GM21423 (cell line): ENCODE data around the gene ARL11.
A peak's percentile ranks its signal among the peaks of the same experiment; 100 is the strongest.
"Not testable (repeated sequence)": the region's sequence is repeated elsewhere in the genome, so short reads cannot be mapped to it uniquely, and the experiment has no call there.

Experiments used
- ATAC-seq: cut with Tn5 transposase; IDR thresholded peaks from one replicate; pipeline ENCODE4 v1.9.1; 2021; ENCODE audit warnings: mild to moderate bottlenecking, moderate library complexity; ENCODE audit not compliant: unreplicated experiment

Gene ARL11

DNA sequence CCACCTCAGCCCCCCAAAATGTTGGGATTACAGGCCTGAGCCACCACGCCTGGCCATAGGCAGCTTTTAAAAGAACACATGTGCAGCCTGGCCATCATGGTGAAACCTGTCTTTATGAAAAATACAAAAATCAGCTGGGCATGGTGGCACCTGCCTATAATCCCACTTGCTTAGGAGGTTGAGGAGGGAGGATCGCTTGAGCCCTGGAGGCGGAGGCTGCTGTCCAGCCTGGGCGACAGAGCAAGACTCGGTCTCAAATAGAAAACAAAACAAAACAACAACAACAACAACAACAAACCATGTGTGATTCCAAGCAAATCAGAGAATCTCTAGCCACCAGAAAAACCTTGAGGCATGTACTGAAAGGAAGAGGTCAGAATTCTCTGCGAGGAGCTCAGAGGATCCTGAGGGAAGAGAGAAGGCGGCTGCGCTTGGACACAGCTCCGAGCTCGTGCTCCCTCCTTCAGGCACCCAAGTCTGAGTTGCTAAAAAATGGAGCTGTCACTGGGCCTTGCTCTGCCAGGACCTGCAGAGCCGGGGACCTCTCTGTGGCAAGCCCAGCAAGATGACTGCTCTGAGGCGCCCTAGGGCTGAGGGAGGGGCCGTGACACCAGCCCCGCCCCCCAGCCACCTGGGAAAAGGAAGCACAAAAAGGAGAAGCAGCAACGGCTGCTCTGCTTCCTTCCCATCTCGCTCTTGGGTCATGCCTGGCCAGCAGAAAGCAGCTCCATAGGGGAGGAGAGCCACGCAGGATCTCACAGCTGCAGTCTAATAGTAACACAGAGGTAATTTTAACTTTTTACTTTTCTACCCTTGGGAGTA, at the start of gene ARL11:
TSS of gene ARL11 (plus strand) at position 677 of the 822 bp plus-strand sequence. CDS start 1,941 bp downstream, outside the sequence.
- ATAC-seq: peak; percentile 94

DNA sequence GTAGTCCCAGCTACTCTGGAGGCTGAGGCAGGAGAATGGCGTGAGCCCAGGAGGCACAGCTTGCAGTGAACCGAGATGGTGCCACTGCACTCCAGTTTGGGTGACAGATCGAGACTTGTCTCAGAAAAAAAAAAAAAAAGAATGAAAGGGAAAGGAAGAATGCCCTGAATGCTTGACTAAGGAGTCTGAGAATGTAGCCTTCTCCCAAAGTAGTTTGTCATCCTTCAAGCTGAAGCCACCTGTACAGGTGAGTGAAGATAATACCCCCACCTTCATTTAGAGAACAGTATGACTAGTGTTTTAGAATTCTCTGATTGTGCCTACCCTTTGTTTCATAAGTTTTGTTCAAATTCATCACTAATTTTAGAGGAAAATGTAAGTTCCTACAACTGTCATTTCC, 48.8 kb upstream of the ARL11 start:
- ATAC-seq: no peak

DNA sequence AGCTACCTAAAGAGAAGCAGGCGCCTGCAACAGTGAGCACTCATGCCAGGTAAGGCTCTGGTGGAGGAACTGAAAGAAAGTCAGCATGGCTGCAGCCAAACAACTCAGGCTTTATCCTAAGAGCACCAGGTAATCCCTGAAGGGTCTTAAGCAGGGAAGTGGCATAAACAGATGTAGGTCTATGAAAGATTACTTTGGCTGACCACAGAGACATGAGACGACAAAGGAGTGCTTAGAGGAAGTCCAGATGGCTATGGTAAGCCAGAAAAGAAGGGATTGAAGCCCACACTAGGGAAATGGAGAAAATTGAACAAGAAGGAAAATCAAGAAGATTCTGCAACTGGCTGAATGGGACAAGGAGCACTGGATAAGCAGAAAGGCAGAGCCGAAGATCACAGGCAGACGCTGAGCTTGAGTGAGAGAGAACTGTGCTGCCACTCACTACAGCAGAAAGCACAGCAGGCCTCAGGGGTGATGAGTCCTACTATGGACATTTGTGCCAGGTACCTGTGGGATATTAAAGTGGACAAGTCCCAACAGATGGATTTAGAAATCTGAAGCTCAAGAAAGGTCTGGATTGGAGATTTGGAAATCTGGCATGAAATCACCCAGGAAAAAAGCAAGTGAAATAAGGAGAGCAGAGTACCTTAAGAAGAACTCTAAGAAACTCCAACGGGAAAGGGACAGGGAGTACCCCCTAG, 47.2 kb upstream of the ARL11 start:
- no peak for ATAC-seq

DNA sequence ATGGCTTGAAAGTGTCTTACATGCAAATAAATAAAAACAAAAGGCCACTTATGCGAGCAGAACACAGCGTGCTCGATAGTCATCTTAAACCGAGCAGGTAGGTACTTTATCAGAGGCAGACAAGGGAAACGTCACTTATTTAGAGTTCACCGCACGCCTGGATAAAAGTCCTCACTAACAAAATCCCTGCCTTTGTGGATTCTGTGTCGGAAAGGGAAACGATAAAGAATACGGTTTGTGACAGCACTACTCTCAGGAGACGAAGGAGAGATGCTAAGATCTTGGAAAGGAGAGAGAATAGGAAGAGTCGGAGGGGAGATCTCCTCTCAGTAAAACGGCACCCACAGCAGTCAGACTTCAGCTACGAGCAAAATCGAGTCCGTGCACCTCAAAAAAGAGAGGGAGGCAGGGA, 43.5 kb upstream of the ARL11 start:
- ATAC-seq: peak; percentile 9

DNA sequence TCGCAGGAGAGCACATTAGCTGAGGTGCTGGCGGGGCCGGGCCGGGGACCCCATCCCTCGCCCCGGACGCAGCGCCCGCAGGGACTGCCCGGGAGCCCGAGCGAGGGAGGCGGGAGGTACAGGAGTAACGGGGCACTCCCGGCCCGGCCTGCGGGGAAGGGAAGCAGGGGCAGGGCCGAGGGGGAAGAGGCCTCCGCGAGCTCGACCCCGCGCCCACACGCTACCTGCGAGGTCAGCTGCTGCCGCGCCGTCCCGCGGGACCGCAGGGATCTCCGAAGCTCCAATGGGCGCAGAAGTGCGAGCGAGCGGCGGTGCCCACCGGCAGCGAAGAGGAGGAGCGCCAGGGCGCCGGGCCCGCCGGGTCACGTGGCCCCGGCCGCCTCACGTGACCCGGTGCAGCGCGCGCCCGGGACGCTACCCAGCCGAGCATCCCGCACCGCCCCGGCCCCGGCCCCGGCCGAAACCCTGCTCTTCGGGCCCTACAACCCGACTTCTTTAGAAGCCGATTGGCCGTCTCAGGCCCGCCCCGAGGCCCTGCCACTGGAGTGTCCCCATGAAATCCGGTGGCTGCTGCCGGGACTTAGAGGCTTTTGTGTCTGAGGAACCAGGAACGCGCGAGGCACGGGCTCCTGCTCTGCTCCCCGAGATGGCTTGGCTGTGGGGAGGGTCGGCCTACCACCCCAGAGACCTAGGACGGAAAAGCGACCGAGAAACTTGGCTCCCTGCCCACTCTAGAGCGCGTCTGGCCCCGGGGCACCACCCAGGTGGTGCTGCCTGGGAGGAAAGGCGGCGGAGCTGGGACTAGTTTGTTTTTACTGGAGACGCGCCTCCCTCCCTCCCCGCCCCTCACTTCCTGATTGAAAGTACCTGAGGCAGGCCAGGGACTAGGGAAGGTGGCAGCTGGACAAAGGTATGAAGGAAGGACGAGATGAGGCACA, 42.8 kb upstream of the ARL11 start, which contains the start of gene RCBTB1:
TSS of gene RCBTB1 (minus strand) at position 339 of the 938 bp plus-strand sequence. CDS start 18,279 bp downstream, outside the sequence.
- ATAC-seq: peak; percentile 91

DNA sequence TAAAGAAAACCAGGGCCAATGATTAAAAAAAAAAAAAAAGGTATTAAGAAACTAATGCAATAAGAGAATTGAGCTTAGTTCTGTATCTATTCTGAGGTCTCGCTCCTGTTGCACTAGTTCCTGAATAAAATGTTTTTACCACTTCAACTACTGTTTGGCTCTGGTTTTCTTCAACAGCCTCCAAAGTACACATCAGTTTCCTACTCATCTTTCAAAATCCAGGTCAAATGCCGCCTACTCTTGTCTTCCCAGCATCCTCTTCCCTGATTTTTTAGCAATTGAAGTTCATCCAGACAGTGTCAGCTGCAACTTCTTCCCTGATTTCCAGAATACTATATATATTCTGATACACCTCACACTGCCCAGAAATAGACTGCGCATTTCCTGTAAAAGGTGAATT, 41.6 kb upstream of the ARL11 start:
- no peak for ATAC-seq

DNA sequence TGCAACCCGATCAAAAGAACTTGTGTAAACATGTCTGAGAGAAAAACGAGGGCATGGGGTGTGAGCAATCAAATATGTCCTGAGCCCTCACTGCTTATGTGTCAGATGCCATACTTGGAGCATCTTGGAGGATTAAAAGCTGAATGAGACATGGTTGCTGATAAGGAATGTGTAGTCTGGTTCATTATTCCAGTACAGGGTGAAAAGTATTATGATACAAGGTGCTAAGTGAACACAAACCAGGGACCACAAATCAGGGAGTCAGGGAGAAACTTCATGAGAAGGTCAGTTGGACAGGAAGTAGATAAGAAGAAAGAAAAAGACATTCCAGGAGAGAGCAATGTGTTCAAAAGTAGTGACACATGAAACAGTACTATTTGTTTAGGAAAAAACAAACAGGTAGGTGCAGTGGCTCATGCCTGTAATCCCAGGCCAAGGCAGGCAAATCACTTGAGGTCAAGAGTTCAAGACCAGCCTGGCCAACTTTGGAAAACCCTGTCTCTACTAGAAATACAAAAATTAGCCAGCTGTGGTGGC, 40.9 kb upstream of the ARL11 start:
- no peak for ATAC-seq

DNA sequence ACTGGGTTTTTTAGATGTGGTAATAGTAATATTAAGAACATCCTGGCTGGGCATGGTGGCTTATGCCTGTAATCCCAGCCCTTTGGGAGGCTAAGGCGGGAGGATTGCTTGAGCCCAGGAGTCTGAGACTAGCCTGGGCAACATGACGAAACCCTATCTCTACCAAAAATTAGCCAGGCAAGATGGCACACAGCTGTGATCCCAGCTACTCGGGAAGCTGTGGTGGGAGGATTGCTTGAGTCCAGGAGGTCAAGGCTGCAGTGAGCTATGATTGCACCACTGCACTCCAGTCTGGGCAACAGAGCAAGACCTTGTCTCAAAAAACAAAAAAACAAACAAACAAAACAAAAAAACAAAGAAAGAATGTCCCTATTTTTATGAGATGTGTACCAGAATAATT, 37.6 kb upstream of the ARL11 start:
- not testable (repeated sequence) for ATAC-seq

DNA sequence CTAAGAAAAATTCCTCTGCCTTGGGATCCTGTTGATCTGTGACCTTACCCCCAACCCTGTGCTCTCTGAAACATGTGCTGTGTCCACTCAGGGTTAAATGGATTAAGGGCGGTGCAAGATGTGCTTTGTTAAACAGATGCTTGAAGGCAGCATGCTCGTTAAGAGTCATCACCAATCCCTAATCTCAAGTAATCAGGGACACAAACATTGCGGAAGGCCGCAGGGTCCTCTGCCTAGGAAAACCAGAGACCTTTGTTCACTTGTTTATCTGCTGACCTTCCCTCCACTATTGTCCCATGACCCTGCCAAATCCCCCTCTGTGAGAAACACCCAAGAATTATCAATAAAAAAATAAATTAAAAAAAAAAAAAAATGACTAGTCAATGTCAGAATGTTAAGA, 34.4 kb upstream of the ARL11 start:
- not testable (repeated sequence) for ATAC-seq

DNA sequence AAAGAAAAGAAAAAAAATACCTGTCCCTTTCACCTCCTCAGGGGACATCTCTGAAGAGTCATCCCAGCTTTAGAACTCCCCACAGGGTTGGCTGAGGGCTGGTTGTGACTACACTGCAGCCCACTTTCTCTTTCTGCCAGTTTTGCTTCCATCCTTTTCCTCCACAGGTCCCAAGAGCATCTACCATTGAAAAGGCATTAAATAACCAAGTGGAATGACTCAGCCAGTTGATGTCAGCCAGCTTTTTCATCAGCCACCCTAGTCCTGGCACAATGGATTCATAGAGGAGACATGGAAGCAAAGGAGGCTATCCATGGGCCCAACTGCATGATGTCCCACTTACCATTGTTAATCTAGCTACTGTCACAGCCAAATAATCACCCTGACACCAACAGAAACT, 33.7 kb upstream of the ARL11 start:
- ATAC-seq: no peak

DNA sequence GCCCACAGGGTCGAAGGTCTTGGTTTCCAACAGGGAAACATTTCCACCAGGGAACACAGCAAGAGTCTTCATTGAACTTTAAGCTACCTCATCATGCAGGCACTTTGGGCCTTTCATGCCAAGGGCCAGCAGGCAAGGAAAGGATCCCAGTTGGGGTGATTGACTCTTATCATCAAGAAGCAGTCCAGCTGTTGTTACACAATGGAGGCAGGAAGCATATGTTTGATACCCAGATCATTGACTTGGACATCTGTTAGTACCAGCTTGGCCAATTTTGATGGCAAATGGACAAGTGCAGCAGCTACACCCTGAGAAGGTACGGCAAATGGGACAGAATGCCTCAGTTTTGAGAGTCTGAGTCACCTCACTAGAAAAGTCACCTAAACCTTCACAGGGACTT, 32.1 kb upstream of the ARL11 start:
- no peak for ATAC-seq

DNA sequence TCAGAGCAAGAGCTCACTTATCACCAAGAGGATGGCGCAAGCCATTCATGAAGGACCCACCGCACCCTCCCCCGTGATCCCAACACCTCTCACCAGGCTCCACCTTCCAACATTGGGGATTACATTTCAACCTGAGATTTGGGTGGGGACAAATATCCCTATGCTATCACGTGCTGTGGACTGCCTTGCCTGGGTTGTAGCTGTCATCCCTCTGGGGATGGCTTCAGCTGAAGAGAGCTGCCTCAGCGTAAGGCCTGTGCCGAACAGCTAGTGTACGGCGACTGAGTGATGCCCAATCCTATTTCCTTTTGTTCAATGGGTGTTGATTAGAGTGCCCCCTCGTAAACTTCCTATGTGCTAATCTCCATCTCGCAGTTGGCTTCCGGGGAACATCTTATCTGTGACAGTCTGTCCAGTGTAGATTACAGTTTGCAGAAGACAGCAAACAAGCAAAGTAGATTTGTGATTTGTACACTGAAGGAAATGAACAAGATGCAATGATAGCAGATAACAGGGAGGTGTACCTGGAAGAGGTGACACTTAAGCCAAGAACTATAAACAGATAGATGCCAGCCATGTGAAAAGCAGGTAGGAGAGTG, 31.2 kb upstream of the ARL11 start:
- ATAC-seq: no peak

DNA sequence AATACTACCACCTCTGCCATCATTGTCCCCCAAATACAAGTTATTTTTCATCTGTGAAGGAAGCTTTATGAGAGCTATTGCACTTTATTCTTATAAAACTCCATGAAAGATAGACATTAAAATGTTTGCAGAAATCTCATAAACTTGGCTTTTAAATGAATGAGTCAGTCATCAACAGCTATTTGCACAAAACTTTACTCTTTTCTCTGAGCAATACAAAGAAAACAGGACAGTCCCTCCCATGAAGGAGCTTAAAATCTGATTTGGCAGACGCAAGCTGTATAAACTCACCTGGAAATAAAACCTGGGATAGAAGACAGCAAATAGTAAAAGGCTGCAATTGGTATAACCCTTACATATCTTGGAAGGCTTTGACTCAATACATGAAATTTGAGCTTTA, 26.3 kb upstream of the ARL11 start:
- no peak for ATAC-seq

DNA sequence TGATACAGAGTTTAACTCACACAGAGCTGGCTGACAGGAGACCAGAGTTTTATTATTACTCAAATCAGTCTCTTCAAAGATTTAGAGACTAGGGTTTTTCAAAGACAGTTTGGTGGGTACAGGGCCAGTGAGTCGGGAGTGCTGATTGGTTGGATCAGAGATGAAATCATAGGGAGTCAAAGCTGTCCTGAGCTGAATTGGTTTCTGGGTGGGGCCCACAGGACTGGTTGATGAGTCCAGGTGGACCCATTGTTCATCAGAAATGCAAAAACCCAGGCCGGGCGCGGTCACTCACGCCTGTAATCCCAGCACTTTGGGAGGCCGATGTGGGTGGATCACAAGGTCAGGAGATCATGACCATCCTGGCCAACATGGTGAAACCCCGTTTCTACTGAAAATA, 25.7 kb upstream of the ARL11 start:
- not testable (repeated sequence) for ATAC-seq

DNA sequence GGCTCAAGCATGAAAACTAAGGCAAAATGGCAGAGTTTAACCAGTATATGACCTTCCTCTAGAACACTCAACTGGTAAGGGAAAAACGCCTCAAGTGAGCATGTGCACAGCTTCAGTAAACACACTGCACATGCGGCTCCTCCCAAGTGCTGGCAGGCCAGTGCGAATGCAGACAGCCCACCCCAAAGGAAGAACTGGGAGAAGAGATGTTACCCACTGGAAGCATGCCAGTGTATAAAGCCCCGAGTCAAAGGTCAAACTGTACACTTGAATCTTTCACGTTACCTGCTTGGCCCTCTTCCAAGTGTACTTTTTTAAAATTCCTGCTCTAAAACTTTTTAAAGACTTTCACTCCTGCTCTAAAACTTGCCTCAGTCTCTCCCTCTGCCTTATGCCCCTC, 23.7 kb upstream of the ARL11 start:
- no peak for ATAC-seq

DNA sequence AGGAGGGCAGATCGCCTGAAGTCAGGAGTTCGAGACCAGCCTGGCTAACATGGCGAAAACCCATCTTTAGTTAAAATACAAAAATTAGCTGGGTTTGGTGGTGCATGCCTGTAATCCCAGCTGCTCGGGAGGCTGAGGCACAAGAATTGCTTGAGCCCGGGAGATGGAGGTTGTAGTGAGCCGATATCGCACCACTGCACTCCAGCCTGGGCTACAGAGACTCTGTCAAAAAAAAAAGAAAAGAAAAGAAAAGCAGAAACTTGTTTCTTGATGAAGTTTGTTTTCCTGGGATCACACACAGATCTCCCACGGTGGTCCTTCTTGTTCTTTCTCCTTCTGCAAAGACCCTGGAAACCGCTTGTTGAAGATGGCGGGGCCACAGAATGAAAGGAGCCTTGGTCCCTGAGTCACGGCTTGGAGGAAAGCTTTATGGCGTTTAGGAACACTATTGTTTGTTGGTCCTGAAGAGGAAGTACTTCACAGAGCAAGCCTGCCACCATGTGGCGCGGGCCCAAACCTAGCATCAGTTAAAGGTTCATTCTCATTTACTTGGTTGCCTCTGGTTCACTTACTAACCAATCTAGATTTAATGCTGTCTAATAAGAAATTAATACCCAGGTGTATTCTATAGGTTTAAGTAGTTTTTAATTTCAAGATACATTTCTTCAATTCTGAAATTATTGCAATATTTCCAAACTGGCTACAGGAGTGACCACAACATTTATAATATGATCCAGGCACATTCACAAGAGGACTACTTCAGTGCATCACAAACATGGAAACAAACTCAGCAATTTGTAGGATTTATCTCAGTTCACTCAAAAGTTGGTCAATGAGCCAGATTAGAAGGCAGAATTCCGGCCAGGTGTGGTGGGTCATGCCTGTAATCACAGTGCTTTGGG, 21.3 kb upstream of the ARL11 start:
- peak; percentile 88 for ATAC-seq

DNA sequence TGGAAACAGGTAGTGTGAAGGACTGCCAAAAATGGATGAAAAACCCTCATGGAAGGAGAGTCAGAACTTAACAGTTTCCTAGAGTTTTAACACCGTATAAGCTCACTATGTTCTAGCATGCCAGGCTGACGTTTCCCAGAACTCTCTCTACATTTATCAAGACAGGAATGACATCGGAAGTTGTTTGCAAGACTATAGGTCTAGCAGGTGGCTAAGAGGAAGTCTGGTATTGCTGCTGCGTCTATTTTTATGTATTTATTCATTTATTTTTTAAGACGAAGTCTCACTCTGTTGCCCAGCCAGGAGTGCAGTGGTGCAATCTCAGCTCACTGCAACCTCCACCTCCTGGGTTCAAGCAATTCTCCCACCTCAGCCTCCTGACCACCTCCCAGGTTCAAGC, 20.5 kb upstream of the ARL11 start:
- no peak for ATAC-seq

DNA sequence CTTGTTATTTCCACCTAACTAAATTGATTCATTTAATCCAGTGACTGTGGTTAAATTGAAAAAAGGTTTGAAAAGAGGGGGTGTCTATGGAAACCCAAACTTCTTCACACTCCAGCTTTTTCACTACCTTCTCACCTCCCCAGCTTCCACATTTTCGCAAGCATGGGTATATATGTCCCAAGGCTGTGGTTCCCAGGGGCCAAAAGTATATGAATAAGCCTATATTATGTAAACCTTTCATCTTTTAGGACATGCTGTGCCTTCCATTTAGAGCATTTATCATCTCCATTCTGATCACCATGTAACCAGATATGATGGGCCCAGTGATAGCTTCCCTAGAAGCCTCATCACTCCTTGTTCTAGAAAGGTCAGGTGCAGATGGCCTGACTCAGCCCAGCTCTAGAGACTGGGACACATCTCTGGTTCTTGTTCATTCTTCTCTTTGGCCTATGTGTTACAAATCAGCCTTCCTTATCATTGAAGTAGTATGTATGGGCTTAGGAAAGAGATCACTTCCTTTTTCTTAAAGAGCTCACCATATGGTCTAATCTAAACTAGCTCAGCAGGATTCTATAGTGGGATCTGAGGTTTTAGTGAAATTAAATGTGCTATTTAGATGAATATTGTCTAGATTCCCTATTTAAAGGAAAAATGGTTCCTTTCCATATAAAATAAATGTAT, 19.5 kb upstream of the ARL11 start:
- ATAC-seq: no peak

DNA sequence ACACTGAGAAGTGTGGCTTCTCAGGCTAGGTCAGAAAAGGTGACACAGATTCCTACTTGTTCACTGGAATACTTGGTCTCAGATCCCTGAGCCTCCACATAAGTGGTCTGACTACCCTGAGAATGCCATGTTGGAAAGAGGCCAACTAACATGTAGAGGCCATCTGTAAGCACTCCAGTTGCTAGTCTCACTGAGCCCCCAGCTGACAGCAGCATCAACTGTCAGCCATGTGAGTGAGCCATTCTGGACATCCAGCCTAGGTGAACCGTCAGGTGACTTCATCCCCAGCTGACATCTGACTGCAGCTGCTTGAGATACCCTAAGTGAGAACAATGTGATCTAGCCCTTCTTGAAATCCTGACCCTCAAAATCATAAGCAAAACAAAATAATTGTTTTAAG, 18.1 kb upstream of the ARL11 start:
- no peak for ATAC-seq
